HFFc6 (cell line): ENCODE data around the gene LMTK2. TPM values are rescaled to one million over a fixed set of nuclear protein-coding genes. Genes with fewer than 3 reads are reported as not detected.

Source experiments
- DNase-seq: peaks from one replicate; pipeline ENCODE4 v3.0.0-alpha.2; 2018
- H3K27ac Mint-ChIP-seq: 2 replicates; pipeline ENCODE4 v1.8.0; 2020; ENCODE audit warnings: mild to moderate bottlenecking, mixed read lengths
- H3K27me3 Mint-ChIP-seq: 2 replicates; pipeline ENCODE4 v1.8.0; 2021; ENCODE audit warnings: mild to moderate bottlenecking, moderate library complexity, mixed read lengths; ENCODE audit not compliant: insufficient read depth
- H3K36me3 Mint-ChIP-seq: 2 replicates; pipeline ENCODE4 v1.8.0; 2021; ENCODE audit warnings: low read depth, mixed read lengths
- H3K4me1 Mint-ChIP-seq: 2 replicates; pipeline ENCODE4 v1.8.0; 2020; ENCODE audit warnings: low read depth, mixed read lengths
- H3K4me3 Mint-ChIP-seq: 2 replicates; pipeline ENCODE4 v1.8.0; 2020; ENCODE audit warnings: mild to moderate bottlenecking, moderate library complexity, mixed read lengths
- H3K9me3 Mint-ChIP-seq: 2 replicates; pipeline ENCODE4 v1.8.0; 2020; ENCODE audit warnings: mild to moderate bottlenecking, mixed read lengths
- CTCF ChIP-seq: fragments of 200-600 bp; sonication (generic); IDR thresholded peaks from 2 replicates; pipeline ENCODE4 v1.5.0; 2021; ENCODE audit warnings: antibody characterized with exemption, mild to moderate bottlenecking
- total RNA-seq, 6 experiments: library from RNA; stranded (reverse); fragmentation: NEBNext Ultra II Directional; extraction: Animal tissue kit (Norgen Biotek cat#: 25700); gene quantifications; 2 replicates in 1 of 6; 3 replicates in 5 of 6; pipeline ENCODE4 v1.2.3, GENCODE V29; 2021

The LMTK2 gene
- total RNA-seq, 6 experiments from 2014 or later, result 9.2 to 13.5 (median 10.0) TPM

- Mint-ChIP-seq H3K27ac (no peak overlapping the region), H3K27me3 (peaks cover 16% of the 10 kb centered on the region), H3K36me3 (no peaks in the 10 kb centered on the region), H3K9me3 (peaks cover 4% of the 10 kb centered on the region; the same call in 1 of the 2 replicates), H3K4me3 (no peak overlapping the region), H3K4me1 (peaks cover 7% of the 10 kb centered on the region; the same call in 1 of the 2 replicates)
- no peak for TF ChIP-seq CTCF
- no peak for DNase-seq
Observed at GRCh38 chr7:98088109-98088508, 18.6 kb upstream of the LMTK2 start.

GRCh38 chr7:98090116-98090515 lies 16.5 kb upstream of the LMTK2 start:
- Mint-ChIP-seq H3K9me3 (peaks cover 10% of the 10 kb centered on the region), H3K27ac (no peak overlapping the region), H3K4me1 (peaks cover 7% of the 10 kb centered on the region; the same call in 1 of the 2 replicates), H3K36me3 (no peaks in the 10 kb centered on the region), H3K27me3 (peaks cover 9% of the 10 kb centered on the region), H3K4me3 (no peak overlapping the region)
- no peak for DNase-seq
- TF ChIP-seq CTCF, result no peak

- Mint-ChIP-seq H3K27me3 (peaks cover 9% of the 10 kb centered on the region), H3K4me3 (no peak overlapping the region), H3K4me1 (peaks cover 7% of the 10 kb centered on the region; the same call in 1 of the 2 replicates), H3K36me3 (no peaks in the 10 kb centered on the region), H3K27ac (no peak overlapping the region), H3K9me3 (peaks cover 10% of the 10 kb centered on the region)
- no peak for TF ChIP-seq CTCF
- no peak for DNase-seq
Observed at GRCh38 chr7:98091061-98091460, 15.6 kb upstream of the LMTK2 start.

- Mint-ChIP-seq H3K9me3 (peaks cover 10% of the 10 kb centered on the region), H3K36me3 (no peaks in the 10 kb centered on the region), H3K27me3 (peaks cover 9% of the 10 kb centered on the region; the same call in 1 of the 2 replicates), H3K4me3 (no peak overlapping the region), H3K4me1 (peaks cover 7% of the 10 kb centered on the region; the same call in 1 of the 2 replicates), H3K27ac (no peak overlapping the region)
- no peak for TF ChIP-seq CTCF
- no peak for DNase-seq
Observed at GRCh38 chr7:98091523-98091922, 15.1 kb upstream of the LMTK2 start.

- no peaks in the 10 kb centered on the region for H3K4me1 Mint-ChIP-seq
- peaks cover 13% of the 10 kb centered on the region for H3K36me3 Mint-ChIP-seq
- no peak for DNase-seq
- no peak overlapping the region for H3K4me3 Mint-ChIP-seq
- no peak overlapping the region for H3K27ac Mint-ChIP-seq
- no peak for TF ChIP-seq CTCF
- H3K27me3 Mint-ChIP-seq, result peaks cover 4% of the 10 kb centered on the region
- peaks cover 52% of the 10 kb centered on the region for H3K9me3 Mint-ChIP-seq
Observed at GRCh38 chr7:98097042-98097645, 9.5 kb upstream of the LMTK2 start.
